HepG2 (cell line): Measurements from ENCODE around the gene TXNDC11. TPM values are rescaled to one million over a fixed set of nuclear protein-coding genes. Genes with fewer than 3 reads are reported as not detected.
A peak's percentile ranks its signal among the peaks of the same experiment; 100 is the strongest.

ENCODE experiments used
- FOSL1 ChIP-seq: sonication (generic); formaldehyde crosslinking; IDR thresholded peaks from 2 replicates; pipeline ENCODE4 v1.9.0; 2021; ENCODE audit warnings: missing genetic modification reagents, borderline replicate concordance
- GTF3A ChIP-seq: sonication (generic); formaldehyde crosslinking; conservative IDR thresholded peaks from 2 replicates; pipeline ENCODE4 v1.4.0; 2020; ENCODE audit warnings: mild to moderate bottlenecking, missing genetic modification reagents
- JUND ChIP-seq: sonication (generic); formaldehyde crosslinking; IDR thresholded peaks from 2 replicates; pipeline ENCODE4 v1.8.0; 2022; ENCODE audit warnings: mild to moderate bottlenecking, missing genetic modification reagents
- MTF2 ChIP-seq: sonication (generic); formaldehyde crosslinking; IDR thresholded peaks from 2 replicates; pipeline ENCODE4 v1.5.0; 2020; ENCODE audit warnings: missing genetic modification reagents, borderline replicate concordance
- MYC ChIP-seq: sonication (generic); formaldehyde crosslinking; IDR thresholded peaks from 2 replicates; pipeline ENCODE4 v1.9.0; 2021; ENCODE audit warnings: missing genetic modification reagents, borderline replicate concordance
- RFX5 ChIP-seq: IDR thresholded peaks from 2 replicates; pipeline ENCODE4 v1.6.1; 2011; ENCODE audit warnings: low read depth, low read length, improper control_type of control experiment
- SAP130 ChIP-seq: IDR thresholded peaks from 2 replicates; pipeline ENCODE4 v1.6.1; 2016; ENCODE audit warnings: low read depth
- THAP7 ChIP-seq: sonication (generic); formaldehyde crosslinking; IDR thresholded peaks from 2 replicates; pipeline ENCODE4 v1.8.1; 2023; ENCODE audit warnings: mild to moderate bottlenecking, missing genetic modification reagents
- ZBTB20 ChIP-seq: sonication (generic); formaldehyde crosslinking; IDR thresholded peaks from 2 replicates; pipeline ENCODE4 v1.8.1; 2023; ENCODE audit warnings: missing genetic modification reagents, low read depth, mild to moderate bottlenecking, borderline replicate concordance
- ZNF143 ChIP-seq: sonication (generic); formaldehyde crosslinking; IDR thresholded peaks from 2 replicates; pipeline ENCODE4 v1.4.0; 2020; ENCODE audit warnings: missing genetic modification reagents
- ZNF282 ChIP-seq: fragments of 450-650 bp; IDR thresholded peaks from 2 replicates; pipeline ENCODE4 v1.6.1; 2018; ENCODE audit not compliant: partially characterized antibody
- ZNF501 ChIP-seq: sonication (generic); formaldehyde crosslinking; IDR thresholded peaks from 2 replicates; pipeline ENCODE4 v1.5.1; 2020; ENCODE audit warnings: mild to moderate bottlenecking, moderate library complexity, missing genetic modification reagents
- ZNF703 ChIP-seq: sonication (generic); formaldehyde crosslinking; IDR thresholded peaks from 2 replicates; pipeline ENCODE4 v1.5.1; 2020; ENCODE audit warnings: missing genetic modification reagents, mild to moderate bottlenecking, moderate library complexity, borderline replicate concordance
- polyA plus RNA-seq, 8 experiments: library from polyadenylated mRNA; depleted of rRNA in 3 of 8; stranded (reverse) in 7 of 8; unstranded in 1 of 8; fragments of >200 nt; fragmentation: Illumina TruSeq in 4 of 8; extraction: Trizol in 4 of 8; gene quantifications; 2 replicates each; pipeline versions ENCODE4 v1.2.1 to v1.2.3, GENCODE V29; 2011 to 2016; ENCODE audit warnings: low read depth in 4 of 8, missing spikeins in 1 of 8, mixed read lengths in 1 of 8; ENCODE audit not compliant: insufficient read depth in 1 of 8
- total RNA-seq, 5 experiments: library from RNA; depleted of rRNA; stranded (reverse); fragments of >200 nt; fragmentation: Illumina TruSeq; extraction: Trizol; gene quantifications; 2 replicates each; pipeline ENCODE4 v1.2.3, GENCODE V29; 2016; ENCODE audit warnings: low read depth in 1 of 5
- TF ChIP-seq, protein P1 (sequence below), 2 experiments: sonication (generic) in 1 of 2; formaldehyde crosslinking in 1 of 2; IDR thresholded peaks; 2 replicates each; pipeline versions ENCODE4 v1.6.1 to v1.9.0; 2014 to 2022; ENCODE audit warnings: antibody characterized with exemption in 1 of 2, borderline replicate concordance in 1 of 2, inconsistent platforms in 1 of 2, low read depth in 1 of 2, missing genetic modification reagents in 1 of 2
- TF ChIP-seq, protein P2 (sequence below): sonication (generic); formaldehyde crosslinking; IDR thresholded peaks from 2 replicates; pipeline ENCODE4 v1.4.0; 2020; ENCODE audit warnings: mild to moderate bottlenecking, missing genetic modification reagents
- TF ChIP-seq, protein P3 (sequence below): sonication (generic); formaldehyde crosslinking; conservative IDR thresholded peaks from 2 replicates; pipeline ENCODE4 v1.4.0; 2020; ENCODE audit warnings: missing genetic modification reagents
- TF ChIP-seq, protein P4 (sequence below): sonication (generic); formaldehyde crosslinking; IDR thresholded peaks from 2 replicates; pipeline ENCODE4 v1.5.0; 2020; ENCODE audit warnings: mild to moderate bottlenecking, missing genetic modification reagents

Gene TXNDC11
- total and polyA plus RNA-seq, 2 of the 13 experiments (the other 11 are each of a cell fraction or from before 2014, with no cell fraction given): 74.9 to 123 TPM

GRCh38 chr16:11748404-11749254 is 6.0 kb upstream of the TXNDC11 start (continued):
- TF ChIP-seq MYC (CRISPR knock-in tag): no peak
- TF ChIP-seq ZNF143: no peak
- TF ChIP-seq, protein P1, sequence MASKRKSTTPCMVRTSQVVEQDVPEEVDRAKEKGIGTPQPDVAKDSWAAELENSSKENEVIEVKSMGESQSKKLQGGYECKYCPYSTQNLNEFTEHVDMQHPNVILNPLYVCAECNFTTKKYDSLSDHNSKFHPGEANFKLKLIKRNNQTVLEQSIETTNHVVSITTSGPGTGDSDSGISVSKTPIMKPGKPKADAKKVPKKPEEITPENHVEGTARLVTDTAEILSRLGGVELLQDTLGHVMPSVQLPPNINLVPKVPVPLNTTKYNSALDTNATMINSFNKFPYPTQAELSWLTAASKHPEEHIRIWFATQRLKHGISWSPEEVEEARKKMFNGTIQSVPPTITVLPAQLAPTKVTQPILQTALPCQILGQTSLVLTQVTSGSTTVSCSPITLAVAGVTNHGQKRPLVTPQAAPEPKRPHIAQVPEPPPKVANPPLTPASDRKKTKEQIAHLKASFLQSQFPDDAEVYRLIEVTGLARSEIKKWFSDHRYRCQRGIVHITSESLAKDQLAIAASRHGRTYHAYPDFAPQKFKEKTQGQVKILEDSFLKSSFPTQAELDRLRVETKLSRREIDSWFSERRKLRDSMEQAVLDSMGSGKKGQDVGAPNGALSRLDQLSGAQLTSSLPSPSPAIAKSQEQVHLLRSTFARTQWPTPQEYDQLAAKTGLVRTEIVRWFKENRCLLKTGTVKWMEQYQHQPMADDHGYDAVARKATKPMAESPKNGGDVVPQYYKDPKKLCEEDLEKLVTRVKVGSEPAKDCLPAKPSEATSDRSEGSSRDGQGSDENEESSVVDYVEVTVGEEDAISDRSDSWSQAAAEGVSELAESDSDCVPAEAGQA (IDR thresholded peaks at IDR 0.05; ENCODE audit: low read depth): 0 out of 2 replicates have a peak, but pooled peaks have one; percentile 40
- TF ChIP-seq, protein P1 (CRISPR knock-in tag; IDR thresholded peaks at IDR 0.05; ENCODE audit: borderline replicate concordance): peak; percentile 83; the same call in 1 of the 2 replicates
- peak; percentile 84 for TF ChIP-seq ZNF501 (CRISPR knock-in tag)
- TF ChIP-seq, protein P2, sequence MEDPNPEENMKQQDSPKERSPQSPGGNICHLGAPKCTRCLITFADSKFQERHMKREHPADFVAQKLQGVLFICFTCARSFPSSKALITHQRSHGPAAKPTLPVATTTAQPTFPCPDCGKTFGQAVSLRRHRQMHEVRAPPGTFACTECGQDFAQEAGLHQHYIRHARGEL (CRISPR knock-in tag): no peak
- peak; percentile 81 for TF ChIP-seq SAP130 (CRISPR knock-in tag)
- TF ChIP-seq, protein P3, sequence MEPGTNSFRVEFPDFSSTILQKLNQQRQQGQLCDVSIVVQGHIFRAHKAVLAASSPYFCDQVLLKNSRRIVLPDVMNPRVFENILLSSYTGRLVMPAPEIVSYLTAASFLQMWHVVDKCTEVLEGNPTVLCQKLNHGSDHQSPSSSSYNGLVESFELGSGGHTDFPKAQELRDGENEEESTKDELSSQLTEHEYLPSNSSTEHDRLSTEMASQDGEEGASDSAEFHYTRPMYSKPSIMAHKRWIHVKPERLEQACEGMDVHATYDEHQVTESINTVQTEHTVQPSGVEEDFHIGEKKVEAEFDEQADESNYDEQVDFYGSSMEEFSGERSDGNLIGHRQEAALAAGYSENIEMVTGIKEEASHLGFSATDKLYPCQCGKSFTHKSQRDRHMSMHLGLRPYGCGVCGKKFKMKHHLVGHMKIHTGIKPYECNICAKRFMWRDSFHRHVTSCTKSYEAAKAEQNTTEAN: no peak; the same call in 1 of the 2 replicates
- TF ChIP-seq ZNF703 (CRISPR knock-in tag): no peak
- no peak for TF ChIP-seq GTF3A
- no peak for TF ChIP-seq RFX5
- TF ChIP-seq, protein P4, sequence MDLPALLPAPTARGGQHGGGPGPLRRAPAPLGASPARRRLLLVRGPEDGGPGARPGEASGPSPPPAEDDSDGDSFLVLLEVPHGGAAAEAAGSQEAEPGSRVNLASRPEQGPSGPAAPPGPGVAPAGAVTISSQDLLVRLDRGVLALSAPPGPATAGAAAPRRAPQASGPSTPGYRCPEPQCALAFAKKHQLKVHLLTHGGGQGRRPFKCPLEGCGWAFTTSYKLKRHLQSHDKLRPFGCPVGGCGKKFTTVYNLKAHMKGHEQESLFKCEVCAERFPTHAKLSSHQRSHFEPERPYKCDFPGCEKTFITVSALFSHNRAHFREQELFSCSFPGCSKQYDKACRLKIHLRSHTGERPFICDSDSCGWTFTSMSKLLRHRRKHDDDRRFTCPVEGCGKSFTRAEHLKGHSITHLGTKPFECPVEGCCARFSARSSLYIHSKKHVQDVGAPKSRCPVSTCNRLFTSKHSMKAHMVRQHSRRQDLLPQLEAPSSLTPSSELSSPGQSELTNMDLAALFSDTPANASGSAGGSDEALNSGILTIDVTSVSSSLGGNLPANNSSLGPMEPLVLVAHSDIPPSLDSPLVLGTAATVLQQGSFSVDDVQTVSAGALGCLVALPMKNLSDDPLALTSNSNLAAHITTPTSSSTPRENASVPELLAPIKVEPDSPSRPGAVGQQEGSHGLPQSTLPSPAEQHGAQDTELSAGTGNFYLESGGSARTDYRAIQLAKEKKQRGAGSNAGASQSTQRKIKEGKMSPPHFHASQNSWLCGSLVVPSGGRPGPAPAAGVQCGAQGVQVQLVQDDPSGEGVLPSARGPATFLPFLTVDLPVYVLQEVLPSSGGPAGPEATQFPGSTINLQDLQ: no peak
- TF ChIP-seq THAP7: no peak
- TF ChIP-seq ZNF282: no peak
- TF ChIP-seq FOSL1: no peak
- peak; percentile 49; the same call in 1 of the 2 replicates for TF ChIP-seq MTF2 (CRISPR knock-in tag)
- peak; percentile 78; the same call in 1 of the 2 replicates for TF ChIP-seq ZBTB20 (CRISPR knock-in tag)
- no peak for TF ChIP-seq JUND
